ENCODE results near the gene CLASP2.
"Not testable (repeated sequence)": the region's sequence is repeated elsewhere in the genome, so short reads cannot be mapped to it uniquely, and the experiment has no call there.

The CLASP2 gene

DNA sequence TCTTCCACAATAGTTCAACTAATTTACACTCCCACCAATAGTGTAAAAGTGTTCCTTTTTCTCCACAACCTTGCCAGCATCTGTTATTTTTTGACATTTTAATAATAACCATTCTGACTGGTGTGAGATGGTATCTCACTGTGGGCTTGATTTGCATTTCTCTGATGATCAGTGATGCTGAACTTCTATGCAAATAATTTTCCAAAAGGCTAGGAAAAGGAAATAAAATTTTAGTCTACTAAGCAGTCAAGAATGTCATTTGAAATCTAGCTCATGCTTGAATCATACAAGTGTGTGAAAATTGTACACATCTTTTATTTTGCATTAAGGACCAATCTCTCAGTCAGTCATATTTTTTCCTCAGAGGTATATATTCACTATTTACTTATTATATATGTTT is 176.1 kb downstream of the CLASP2 start:
- DNase-seq (ENCODE audit: low spot score) = no peak

DNA sequence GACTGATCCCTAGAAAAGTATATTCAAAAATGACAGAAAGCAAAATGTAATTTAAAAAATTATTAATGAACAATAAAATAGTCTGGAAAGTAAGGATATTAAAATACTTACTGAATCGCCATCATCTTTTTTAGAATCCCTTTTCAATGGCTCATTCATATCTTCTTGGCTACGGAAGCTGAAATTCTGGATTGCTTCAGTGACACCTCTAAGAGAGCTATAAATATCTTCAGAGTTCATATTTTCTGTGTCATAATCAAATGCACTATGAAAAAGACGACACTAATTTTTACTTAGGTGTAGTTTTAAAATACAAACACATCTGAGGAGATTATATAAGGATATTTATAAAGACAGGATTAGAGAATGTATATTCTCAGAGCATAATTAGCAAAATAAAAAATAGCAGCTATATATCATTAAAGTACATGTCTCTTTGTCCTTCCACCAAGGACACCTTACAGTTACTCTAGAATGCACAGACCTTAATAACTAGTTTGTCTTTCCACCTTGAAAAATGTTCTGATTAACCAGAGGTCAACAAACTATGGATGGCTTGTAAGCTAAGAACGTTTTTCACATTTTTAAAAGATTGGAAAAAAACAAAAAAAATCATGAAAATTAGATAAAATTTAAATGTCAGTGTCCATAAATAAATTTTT is 179.2 kb downstream of the CLASP2 start:
- DNase-seq (ENCODE audit: low spot score) = no peak

DNA sequence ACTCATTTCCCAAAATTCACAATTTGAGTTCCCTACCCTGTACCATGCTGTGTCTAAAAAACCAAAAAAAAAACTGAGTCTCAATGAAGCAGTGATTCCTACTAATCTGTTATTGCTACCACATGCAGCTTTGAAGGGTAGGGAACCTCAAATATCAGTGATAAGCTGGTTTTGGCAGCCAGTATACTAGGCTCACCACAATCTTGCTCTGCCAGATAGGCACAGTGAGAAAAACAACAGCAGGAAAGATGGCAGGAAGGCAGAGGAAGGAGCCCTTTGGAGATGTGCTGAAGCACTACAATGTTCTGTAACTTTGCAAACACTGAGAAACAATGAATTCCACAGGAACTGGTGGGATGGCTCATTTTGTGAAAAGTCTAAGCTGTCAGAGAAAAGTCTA is 180.9 kb downstream of the CLASP2 start:
- DNase-seq (ENCODE audit: low spot score) = no peak

DNA sequence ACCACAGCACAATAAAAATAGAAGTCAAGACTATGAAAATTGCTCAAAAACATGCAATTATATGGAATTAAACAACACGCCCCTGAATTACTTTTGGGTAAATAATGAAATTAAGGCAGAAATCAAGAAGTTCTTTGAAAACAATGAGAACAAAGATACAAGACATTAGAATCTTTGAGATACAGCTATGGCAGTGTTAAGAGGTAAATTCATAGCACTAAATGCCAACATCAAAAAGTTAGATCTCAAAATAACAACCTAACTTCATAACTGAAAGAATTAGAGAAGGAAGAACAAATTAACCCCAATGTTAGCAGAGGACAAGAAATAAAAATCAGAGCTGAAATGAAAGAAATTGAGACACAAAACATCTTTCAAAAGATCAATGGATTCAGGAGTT is 191.3 kb downstream of the CLASP2 start:
- no peak for DNase-seq (ENCODE audit: low spot score)

DNA sequence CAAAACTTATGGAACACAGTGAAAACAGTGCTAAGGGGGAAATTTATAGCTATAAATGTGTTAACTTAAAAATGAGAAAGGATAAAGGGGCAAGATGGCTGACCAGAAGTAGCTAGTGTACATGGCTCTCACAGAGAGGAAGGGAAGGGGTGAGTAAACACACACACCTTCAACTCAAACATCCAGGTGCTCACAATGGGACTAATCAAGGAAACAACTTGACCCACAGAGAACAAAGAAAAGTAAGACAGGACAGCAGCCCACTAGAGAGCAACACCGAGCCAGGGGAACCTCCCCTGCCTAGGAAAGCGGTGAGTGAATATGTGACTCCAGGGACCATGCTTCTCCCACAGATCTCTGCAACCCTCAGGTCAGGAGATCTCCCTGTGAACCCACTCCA is 192.8 kb downstream of the CLASP2 start:
- no peak for DNase-seq (ENCODE audit: low spot score)

DNA sequence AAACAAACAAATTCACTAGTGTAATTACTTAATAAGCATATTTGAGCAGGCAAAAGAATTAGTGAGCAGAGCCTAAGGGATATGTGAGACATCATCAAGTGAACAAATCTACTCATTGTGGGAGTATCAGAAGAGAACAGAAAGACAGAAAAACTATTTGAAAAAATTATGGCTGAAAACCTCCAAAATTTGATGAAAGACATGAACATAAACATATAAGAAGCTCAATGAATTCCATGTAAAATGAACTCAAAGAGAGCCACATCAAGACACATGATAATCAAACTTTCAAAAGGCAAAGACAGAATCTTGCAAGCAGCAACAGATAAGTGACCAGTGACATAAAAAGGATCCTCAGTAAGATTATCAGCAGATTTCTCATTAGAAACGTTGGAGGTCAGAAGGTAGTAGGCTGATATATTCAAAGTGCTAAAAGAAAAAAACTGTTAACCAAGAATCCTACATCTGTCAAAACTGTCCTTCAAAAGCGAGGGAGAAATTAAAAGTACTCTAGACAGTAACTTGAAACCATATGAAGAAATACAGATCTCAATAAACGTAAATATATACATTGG is 194.9 kb downstream of the CLASP2 start:
- DNase-seq (ENCODE audit: low spot score) = no peak

DNA sequence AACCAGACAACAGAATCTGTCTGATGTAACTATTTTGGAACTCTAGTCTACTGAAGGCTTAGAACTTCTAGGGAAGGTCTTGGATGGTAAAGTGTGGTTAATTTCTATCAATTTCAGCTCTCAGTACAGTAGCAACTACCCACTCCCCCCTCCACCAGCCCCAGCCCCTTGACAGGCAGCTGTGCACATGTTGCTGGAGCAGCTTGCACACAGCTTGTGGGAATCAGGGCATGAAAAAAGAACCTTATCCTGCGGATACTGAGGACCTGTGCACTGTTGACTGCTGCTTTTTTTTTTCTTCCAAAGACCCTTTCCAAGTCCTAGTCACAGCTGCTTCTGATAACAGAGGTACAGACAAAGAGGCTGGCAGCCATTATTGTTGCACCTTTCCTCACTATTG is 196.3 kb downstream of the CLASP2 start:
- DNase-seq (ENCODE audit: low spot score) = no peak

DNA sequence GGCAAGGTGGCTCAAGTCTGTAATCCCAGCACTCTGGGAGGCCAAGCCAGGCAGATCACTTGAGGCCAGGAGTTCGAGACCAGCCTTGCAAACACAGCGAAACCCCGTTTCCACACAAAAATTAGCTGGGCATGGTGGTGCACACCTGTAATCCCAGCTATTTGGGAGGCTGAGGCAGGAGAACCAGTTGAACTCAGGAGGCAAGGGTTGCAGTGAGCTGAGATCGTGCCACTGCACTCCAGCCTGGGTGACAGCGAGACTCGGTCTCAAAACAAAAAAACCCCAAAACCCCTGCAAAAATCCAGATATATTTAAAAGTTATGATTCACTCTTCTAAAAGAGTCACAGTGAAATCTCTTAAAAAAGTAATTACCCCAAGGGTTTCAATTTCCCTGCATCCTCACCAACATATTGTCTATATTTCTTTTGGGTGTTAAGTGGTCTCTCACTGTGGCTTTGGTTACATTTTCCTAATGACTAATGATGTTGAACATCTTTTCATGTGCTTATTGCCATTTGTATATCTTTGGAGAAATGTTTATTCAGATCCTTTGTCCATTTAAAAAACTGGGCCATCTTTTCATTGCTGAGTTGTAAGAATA is 204.7 kb downstream of the CLASP2 start:
- no peak for DNase-seq (ENCODE audit: low spot score)

DNA sequence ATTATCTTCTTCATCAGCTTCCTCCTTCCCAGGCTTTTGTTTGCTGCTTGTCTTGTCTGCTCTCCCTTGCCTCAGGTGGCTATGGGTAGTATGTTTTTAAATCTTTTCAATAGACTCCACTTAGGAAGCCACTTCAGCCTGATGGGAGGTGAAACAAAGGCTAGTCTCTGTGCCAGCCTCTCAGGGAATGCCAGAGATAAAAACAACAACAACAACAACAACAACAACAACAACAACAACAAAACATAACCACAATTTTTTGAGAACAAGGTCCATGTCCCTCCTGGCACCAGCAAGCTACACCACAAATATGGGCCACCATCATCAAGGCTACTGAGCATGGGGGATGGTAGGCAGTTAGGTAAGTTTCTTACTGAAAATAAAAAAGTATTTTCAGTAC is 213.0 kb downstream of the CLASP2 start:
- no peak for DNase-seq (ENCODE audit: low spot score)

DNA sequence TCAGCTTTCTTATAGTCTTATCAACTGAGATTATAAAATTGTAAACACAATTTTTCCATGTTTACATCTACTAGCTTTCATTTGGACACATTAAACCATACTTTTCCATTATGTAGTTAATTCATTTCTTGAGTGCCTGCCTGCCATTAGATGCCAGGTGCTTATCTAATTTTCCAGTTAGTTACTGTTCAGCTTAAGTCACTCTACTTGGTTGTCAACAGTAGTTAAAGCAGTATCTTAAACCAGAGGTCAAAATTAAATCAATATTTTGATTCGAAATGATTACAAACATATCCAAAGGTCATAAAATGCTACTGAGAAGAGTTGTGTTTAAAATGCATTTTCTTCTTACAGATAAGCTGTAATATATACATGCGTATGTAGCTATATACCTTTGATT is 221.6 kb downstream of the CLASP2 start:
- DNase-seq (ENCODE audit: low spot score) = no peak

DNA sequence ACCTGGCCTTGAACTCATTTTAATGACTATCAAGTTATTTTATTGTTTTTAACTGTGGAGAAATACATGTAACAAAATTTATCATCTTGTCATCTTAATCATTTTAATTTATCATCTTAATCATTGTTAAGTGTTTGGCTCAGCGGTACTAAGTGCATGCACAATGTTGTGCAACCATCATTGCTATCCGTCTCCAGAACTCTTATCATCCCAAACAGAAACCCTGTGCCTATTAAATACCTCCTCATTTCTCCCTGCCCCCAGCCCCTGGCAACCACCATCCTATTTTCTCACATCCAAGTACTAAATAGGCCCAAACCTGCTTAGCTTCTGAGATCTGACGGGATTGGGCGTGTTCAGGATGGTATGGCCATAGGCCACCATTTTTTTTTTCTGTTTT is 226.3 kb downstream of the CLASP2 start:
- no peak for DNase-seq (ENCODE audit: low spot score)

DNA sequence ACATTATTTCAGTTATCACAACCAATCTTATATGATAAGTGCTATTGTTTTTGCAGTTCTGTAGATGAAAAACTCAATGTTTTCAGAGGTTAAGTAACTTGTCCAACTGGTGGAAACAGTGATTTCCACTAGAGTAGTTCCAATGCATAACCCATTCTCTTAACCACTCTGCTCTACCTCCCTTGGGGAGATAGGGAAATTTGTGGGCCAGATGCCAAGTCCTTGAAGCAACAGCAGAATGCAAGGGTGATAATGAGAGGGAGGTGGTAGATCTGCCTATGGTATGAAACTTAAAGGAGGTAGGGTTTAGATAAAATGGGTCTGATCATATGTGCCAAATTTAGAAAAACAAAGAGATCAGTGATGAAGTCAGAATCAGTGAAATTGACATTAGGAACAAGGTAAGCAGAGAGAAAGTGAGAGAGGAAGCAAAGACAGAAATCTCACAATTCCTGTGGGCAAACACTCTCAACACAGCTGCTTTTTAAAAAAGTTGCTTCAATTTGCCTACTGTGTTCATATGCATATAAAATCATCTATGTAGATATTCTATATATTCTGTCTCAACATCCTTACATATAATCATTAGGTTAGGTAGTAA is 227.3 kb downstream of the CLASP2 start:
- DNase-seq (ENCODE audit: low spot score) = no peak

DNA sequence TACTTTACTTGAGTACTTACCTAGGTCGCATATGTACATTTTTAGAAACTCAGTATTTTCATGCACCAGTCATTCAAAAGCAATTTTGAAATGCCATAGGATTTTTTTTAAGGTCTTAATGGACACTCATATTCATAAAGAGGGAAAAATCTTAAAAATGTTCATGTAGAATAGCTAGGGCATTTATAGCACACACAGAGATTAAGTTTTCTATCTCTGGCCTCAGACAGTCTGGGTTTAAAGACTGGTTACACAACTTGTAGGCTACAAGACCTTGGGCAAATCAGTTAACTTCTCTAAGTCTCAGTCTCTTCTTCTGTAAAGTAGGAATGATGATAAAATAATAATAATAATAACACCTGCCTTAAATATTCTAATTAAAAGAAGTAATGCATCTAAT is 229.4 kb downstream of the CLASP2 start:
- no peak for DNase-seq (ENCODE audit: low spot score)

DNA sequence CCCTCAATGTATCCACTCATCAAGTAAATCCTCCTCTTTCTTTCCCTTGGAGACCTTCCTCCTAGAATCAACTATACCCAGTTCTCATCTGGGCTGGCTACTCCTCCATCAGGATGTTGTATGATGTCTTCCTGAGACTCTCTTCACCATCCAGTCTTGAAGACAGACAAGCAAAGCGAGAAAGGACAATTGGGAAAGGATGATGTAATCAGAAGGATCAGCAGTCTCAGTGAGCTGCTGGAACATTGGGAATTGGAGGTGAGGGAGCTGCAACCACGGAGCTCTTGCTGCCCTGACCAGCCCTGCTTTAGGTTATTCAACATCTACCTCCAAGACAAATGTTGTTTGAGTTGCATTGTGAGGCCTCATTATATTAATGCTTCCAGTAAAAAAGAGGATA is 229.8 kb downstream of the CLASP2 start:
- DNase-seq (ENCODE audit: low spot score) = no peak

DNA sequence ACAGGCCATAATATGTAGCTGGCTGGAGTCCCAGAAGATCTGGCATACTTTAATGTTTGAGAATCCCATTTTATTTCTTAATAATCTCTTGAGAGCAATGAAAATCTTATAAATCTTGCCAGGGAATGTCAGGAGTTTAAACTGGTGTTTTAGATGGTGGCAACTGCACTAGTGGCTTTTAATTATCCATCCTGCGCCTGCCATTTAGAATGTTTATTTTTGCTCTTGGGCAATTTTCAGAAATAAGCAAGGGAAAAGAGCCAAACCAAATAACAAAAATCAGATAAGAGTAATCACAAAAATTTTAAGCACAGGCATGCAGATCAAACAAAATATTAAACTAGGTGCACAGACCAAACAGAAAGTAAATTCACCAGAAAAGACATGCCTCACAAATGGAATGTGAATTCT is 235.9 kb downstream of the CLASP2 start:
- no peak for DNase-seq (ENCODE audit: low spot score)

DNA sequence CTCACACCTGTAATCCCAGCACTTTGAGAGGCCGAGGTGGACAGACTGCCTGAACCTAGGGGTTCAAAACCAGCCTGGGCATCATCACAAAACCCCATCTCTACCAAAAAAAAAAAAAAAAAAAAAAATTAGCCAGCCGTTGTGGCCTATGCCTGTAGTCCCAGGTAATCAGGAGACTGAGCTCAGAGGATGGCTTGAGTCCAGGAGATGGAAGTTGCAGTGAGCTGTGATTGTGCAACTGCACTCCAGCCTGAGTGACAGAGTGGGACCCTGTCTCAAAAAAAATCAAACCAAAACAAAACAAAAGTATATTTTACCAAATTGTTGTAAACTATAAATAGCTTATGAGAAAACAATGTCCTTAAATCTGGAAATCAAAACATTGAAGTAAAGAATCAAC is 243.2 kb downstream of the CLASP2 start:
- no peak for DNase-seq (ENCODE audit: low spot score)

DNA sequence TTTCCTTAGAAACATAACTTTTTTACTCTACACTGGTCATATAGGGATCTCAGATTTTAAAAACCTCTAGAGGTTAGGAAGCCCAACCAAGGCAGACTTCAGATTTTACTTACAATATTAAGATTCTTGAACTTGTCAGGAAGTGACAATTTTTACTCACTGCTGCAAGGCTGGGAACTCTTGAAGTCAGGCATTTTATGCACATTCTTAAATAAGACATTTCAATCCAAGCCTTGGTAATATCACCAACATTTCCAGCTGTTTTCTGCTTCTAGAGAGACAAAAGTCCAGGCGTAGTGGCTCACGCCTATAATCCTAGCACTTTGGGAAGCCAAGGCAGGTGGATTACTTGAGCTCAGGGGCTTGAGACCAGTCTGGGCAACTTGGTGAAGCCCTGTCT is 244.2 kb downstream of the CLASP2 start:
- DNase-seq (ENCODE audit: low spot score) = no peak

DNA sequence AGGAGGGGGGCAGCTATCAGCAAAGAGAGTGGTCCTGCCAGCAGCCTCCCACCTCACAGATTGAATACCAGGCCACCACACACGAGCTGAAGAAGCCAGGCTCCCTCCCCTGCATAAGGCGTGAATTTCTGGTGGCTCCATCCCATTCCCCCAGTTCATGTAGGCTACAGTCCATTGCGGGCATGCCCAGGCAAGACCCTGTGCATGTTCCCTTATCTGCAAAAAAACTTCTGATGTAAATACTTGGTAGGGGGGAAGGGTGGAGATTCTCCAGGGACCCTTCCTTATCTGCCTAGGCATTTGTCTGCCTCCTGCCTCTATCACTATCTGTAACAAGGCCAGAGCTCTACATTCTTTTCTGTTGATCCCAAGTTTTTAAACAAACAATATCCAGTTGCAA is 250.3 kb downstream of the CLASP2 start:
- no peak for DNase-seq (ENCODE audit: low spot score)

DNA sequence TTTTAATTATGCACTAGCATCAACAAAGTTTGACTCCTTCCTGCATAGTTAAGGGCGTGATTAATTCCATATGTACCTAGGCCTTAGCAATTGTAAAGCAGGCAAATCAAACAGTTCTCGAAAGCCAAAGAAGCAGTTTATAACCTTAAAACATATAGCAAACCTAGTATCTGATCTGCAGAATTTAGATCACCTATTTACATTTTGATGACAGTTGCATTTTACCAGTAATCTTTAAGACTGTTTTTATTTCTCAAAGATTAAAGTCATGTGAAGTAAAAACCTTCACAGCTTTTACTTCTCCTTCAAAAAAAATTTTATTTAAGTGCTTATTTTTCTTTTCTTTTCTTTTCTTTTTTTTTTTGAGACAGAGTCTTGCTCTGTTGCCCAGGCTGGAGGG is 257.0 kb downstream of the CLASP2 start:
- no peak for DNase-seq (ENCODE audit: low spot score)

DNA sequence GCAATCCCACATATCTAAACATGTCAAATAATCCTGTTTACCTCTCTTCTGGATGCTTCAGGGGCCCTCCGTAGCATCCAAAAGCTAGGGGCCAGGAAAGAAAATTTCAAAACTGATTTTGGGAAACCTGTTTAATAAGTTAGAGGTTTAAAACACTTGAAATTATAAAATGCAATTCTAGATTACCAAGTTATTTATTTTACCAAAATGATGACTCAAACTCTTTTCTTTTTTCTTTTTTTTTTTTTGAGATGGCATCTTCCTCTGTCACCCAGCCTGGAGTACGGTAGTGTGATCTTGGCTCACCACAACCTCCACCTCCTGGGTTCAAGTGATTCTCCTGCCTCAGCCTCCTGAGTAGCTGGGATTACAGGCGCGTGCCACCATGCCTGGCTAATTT is 258.5 kb downstream of the CLASP2 start:
- not testable (repeated sequence) for DNase-seq (ENCODE audit: low spot score)

DNA sequence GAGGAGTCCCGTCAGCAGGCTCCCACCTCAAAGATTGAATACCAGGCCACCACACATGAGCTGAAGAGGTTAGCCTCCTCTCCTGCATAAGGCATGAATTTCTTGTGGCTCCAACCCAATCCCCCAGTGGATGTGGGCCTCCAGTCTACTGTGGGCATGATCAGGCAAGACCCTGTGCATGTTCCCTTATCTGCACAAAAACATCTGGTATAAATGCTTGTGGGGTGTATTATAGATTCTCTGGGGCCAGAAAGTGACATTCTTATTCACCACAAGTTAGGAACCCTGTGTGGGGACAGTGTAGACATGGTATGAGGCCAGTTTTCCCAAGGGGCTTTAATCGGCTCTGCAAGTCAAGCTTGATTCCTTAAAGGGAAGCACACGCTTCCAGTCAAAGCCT is 259.6 kb downstream of the CLASP2 start:
- no peak for DNase-seq (ENCODE audit: low spot score)

DNA sequence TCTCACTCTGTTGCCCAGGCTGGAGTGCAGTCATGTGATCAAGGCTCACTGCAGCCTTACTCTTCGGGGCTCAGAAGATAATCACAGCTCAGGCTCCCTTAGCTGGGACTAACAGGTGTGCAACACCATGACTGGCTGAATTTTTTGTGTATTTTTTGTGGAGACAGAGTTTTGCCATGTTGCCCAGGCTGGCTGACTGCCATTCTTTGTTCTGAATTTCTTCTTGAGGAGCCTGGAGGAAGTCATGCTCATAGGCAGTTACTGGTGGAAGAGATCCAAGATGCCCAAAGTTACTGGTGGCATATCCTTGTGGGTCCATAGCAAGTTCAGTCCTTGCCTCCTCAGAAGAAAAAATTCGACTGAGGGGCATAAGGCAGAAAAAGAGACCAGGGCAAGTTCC is 261.3 kb downstream of the CLASP2 start:
- DNase-seq (ENCODE audit: low spot score) = no peak

DNA sequence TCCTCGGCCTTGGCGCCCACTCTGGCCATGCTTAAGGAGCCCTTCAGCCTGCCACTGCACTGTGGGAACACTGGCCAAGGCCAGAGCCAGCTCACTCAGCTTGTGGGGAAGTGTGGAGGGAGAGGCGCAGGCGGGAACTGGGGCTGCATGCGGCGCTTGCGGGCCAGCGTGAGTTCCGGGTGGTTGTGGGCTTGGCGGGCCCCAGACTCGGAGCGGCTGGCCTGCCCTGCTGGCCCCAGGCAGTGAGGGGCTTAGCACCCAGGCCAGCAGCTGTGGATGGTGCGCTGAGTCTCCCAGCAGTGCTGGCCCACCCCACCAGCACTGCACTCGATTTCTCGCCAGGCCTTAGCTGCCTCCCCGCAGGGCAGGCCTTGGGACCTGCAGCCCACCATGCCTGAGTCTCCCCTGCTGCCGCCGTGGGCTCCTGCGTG is 264.7 kb downstream of the CLASP2 start:
- no peak for DNase-seq (ENCODE audit: low spot score)

DNA sequence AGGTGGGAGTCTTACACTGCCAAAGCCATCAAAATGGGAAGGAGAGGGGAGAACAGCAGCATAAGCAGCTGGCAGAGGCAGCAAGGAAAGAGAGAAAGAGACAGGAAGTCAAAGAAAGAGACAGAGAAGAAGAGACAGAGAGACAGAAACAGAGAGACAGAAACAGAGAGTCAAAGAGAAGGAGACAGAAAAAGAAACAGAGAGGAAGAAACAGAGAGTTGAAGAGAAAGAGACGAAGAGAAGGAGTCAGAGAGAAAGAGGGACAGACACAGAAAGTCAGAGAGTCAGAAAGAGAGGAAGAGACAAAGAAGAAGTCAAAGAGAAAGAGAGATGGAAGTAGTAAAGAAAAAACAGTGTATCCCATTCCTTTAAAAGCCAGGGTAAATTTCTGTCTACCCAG is 266.1 kb downstream of the CLASP2 start:
- DNase-seq (ENCODE audit: low spot score) = not testable (repeated sequence)

Data from hepatic stellate cell (primary cell).